NCI-H2227 (cell line): ENCODE data around the gene IL32.
"Not testable (repeated sequence)": the region's sequence is repeated elsewhere in the genome, so short reads cannot be mapped to it uniquely, and the experiment has no call there.

ENCODE experiments used
- DNase-seq: peaks from one replicate; lab custom pipeline; 2025; ENCODE audit not compliant: unreplicated experiment; lab: John Stamatoyannopoulos, UW

Gene IL32

GRCh38 chr16:3069146-3069545 lies 3.7 kb downstream of the IL32 start:
- DNase-seq, result not testable (repeated sequence)

- DNase-seq, result no peak
Observed at GRCh38 chr16:3070608-3071111, 5.2 kb downstream of the IL32 start.

- DNase-seq, result no peak
Observed at GRCh38 chr16:3071655-3072054, 6.2 kb downstream of the IL32 start.

GRCh38 chr16:3072148-3072547 lies 6.7 kb downstream of the IL32 start:
- DNase-seq, result not testable (repeated sequence)

- not testable (repeated sequence) for DNase-seq
Observed at GRCh38 chr16:3072576-3073263, 7.3 kb downstream of the IL32 start.

GRCh38 chr16:3073448-3073847 lies 8.0 kb downstream of the IL32 start:
- DNase-seq, result no peak

GRCh38 chr16:3074860-3075522 lies 9.6 kb downstream of the IL32 start:
- DNase-seq, result no peak

GRCh38 chr16:3075523-3075915 lies 10.1 kb downstream of the IL32 start:
- DNase-seq, result no peak

- not testable (repeated sequence) for DNase-seq
Observed at GRCh38 chr16:3075946-3076345, 10.5 kb downstream of the IL32 start.

GRCh38 chr16:3076577-3076976 lies 11.1 kb downstream of the IL32 start:
- DNase-seq, result no peak

GRCh38 chr16:3080024-3080423 lies 14.6 kb downstream of the IL32 start:
- DNase-seq, result no peak

GRCh38 chr16:3081957-3082356 lies 16.5 kb downstream of the IL32 start:
- not testable (repeated sequence) for DNase-seq

- DNase-seq, result not testable (repeated sequence)
Observed at GRCh38 chr16:3083408-3083807, 18.0 kb downstream of the IL32 start.

- no peak for DNase-seq
Observed at GRCh38 chr16:3084491-3084890, 19.1 kb downstream of the IL32 start.

- no peak for DNase-seq
Observed at GRCh38 chr16:3084969-3085670, 19.7 kb downstream of the IL32 start.

- DNase-seq, result no peak
Observed at GRCh38 chr16:3085868-3086595, 20.6 kb downstream of the IL32 start.

- DNase-seq, result no peak
Observed at GRCh38 chr16:3086596-3087242, 21.3 kb downstream of the IL32 start.

- no peak for DNase-seq
Observed at GRCh38 chr16:3087243-3088235, 22.1 kb downstream of the IL32 start.

GRCh38 chr16:3088450-3088849 lies 23.0 kb downstream of the IL32 start:
- no peak for DNase-seq
